Muscle of back (tissue), 11 donors: Measurements from ENCODE around the gene GNG4. TPM values are rescaled to one million over a fixed set of nuclear protein-coding genes. Genes with fewer than 3 reads are reported as not detected.
"Not testable (repeated sequence)": the region's sequence is repeated elsewhere in the genome, so short reads cannot be mapped to it uniquely, and the experiment has no call there.

ENCODE experiments used
- DNase-seq, 3 donors: peaks; one replicate each; pipeline versions ENCODE4 v3.0.0 to v3.0.0-alpha.2; 2013
- polyA plus RNA-seq, 10 donors: library from polyadenylated mRNA; unstranded; fragments of 120-200 nt; gene quantifications; one replicate each; pipeline ENCODE4 v1.2.1, GENCODE V29; 2013; ENCODE audit not compliant: insufficient read length in 10 of 10

The GNG4 gene
- polyA plus RNA-seq, 10 donors: 0.27 to 2.2 (median 0.76) TPM

- DNase-seq: no peak
Observed at GRCh38 chr1:235584973-235585372, 64.6 kb downstream of the GNG4 start.

- DNase-seq: no peak
Observed at GRCh38 chr1:235583511-235584001, 66.0 kb downstream of the GNG4 start.

GRCh38 chr1:235582130-235582529 lies 67.5 kb downstream of the GNG4 start:
- DNase-seq: no peak

- no peak for DNase-seq
Observed at GRCh38 chr1:235579891-235580290, 69.7 kb downstream of the GNG4 start.

- no peak for DNase-seq
Observed at GRCh38 chr1:235575597-235575996, 74.0 kb downstream of the GNG4 start.

GRCh38 chr1:235573880-235574279 lies 75.7 kb downstream of the GNG4 start:
- DNase-seq: no peak

GRCh38 chr1:235572971-235573370 lies 76.6 kb downstream of the GNG4 start:
- DNase-seq: not testable (repeated sequence)

- DNase-seq: no peak
Observed at GRCh38 chr1:235571482-235571881, 78.1 kb downstream of the GNG4 start.

GRCh38 chr1:235567812-235568503 lies 81.6 kb downstream of the GNG4 start:
- peak in 1 of 3 donors; percentile 3 for DNase-seq

GRCh38 chr1:235566084-235566483 lies 83.5 kb downstream of the GNG4 start:
- no peak for DNase-seq

GRCh38 chr1:235563513-235564061 lies 86.0 kb downstream of the GNG4 start:
- DNase-seq: no peak

GRCh38 chr1:235562589-235562988 lies 87.0 kb downstream of the GNG4 start:
- DNase-seq: no peak

GRCh38 chr1:235558621-235559169 lies 90.9 kb downstream of the GNG4 start:
- no peak for DNase-seq

- DNase-seq: no peak
Observed at GRCh38 chr1:235557495-235557894, 92.1 kb downstream of the GNG4 start.

GRCh38 chr1:235556807-235557206 lies 92.8 kb downstream of the GNG4 start:
- no peak for DNase-seq

GRCh38 chr1:235553112-235553551 lies 96.5 kb downstream of the GNG4 start:
- DNase-seq: peak in 2 of 3 donors; percentile 3 to 12

GRCh38 chr1:235552146-235552716 lies 97.4 kb downstream of the GNG4 start:
- no peak for DNase-seq

- no peak for DNase-seq
Observed at GRCh38 chr1:235549351-235550139, 100.0 kb downstream of the GNG4 start.

GRCh38 chr1:235546369-235547155 lies 103.0 kb downstream of the GNG4 start:
- DNase-seq: not testable (repeated sequence)

GRCh38 chr1:235545292-235545930 lies 104.2 kb downstream of the GNG4 start:
- DNase-seq: no peak

- not testable (repeated sequence) for DNase-seq
Observed at GRCh38 chr1:235542845-235543244, 106.7 kb downstream of the GNG4 start.
